ENCODE data around the gene IL10RB.

Gene IL10RB

GRCh38 chr21:33334191-33334590 lies 68.0 kb downstream of the IL10RB start:
- DNase-seq (ENCODE audit: low read depth) = no peak

- no peak for DNase-seq (ENCODE audit: low read depth)
These were observed 68.7 kb downstream of the IL10RB start for GRCh38 chr21:33334824-33335223.

DNA sequence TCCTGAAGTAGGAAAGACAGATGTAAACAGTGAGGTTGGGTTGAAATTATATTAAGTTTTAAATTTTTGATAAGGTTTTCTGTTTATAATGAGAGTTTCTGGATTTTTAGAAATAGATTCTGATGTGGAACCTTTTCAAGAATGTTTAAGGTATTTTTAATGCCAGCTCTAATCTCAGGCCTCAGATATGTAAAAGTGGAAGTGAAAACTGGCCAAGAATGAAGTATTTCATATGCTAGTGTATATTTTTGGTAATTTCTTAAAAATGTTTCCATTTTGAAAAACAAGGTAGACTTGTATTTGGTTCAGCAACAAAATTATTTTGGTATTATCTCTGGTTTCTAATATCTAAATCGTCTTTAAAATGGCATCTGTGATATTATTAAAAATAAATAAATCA lies 73.0 kb downstream of the IL10RB start:
- DNase-seq (ENCODE audit: low read depth) = no peak

DNA sequence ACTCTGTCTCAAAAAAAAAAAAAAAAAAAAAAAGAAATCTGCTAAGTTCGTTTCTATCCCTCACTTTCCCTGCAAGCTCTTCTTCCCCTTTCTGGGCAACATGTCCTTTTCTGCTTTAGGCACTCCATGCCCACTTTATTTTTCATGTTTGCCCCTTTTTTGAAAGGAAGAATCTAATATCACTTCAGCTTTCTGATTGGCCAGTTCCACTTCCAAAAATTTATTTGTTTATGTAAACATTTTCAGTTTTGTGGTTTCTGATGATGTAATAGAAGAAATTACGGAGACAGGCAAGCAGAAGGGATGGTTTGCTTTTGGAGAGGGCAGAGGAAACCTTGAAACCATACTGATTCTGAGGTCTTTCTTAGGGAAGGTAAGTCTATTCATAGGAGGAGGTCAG lies 73.8 kb downstream of the IL10RB start:
- no peak for DNase-seq (ENCODE audit: low read depth)

- DNase-seq (ENCODE audit: low read depth) = no peak
These were observed 79.6 kb downstream of the IL10RB start for GRCh38 chr21:33345751-33346238.

Measured in GM04503 (cell line).